AG04450 (cell line): ENCODE results near the gene KCNMA1. TPM values are rescaled to one million over a fixed set of nuclear protein-coding genes. Genes with fewer than 3 reads are reported as not detected.

Experiments used
- CTCF ChIA-PET: fragments of 300-600, 350-600 bp; formaldehyde crosslinking; extraction: SDS; loops from one replicate; lab custom pipeline; 2022; ENCODE audit warnings: antibody characterized with exemption, inconsistent platforms; lab: Charles Lee
- POLR2A ChIA-PET: fragments of 350-600 bp; formaldehyde crosslinking; extraction: SDS; loops from one replicate; lab custom pipeline; 2021; ENCODE audit warnings: antibody characterized with exemption, inconsistent platforms; lab: Yijun Ruan, JAX
- DNase-seq: peaks from one replicate; pipeline ENCODE4 v3.0.0-alpha.2; 2011; ENCODE audit warnings: low read depth, low spot score
- H3K27ac ChIP-seq: one replicate; pipeline ENCODE4 v1.5.1; 2012; ENCODE audit warnings: low read depth, low read length, control low read depth
- H3K27me3 ChIP-seq: one replicate; pipeline ENCODE4 v1.6.0; 2012; ENCODE audit warnings: low read length; ENCODE audit not compliant: control insufficient read depth, insufficient read depth
- H3K4me3 ChIP-seq: 2 replicates; pipeline ENCODE4 v1.5.1; 2011; ENCODE audit warnings: mild to moderate bottlenecking, low read depth, low read length, control low read depth
- H3K9me3 ChIP-seq: 2 replicates; pipeline ENCODE4 v1.5.1; 2012; ENCODE audit warnings: low read length; ENCODE audit not compliant: control insufficient read depth, insufficient read depth
- polyA plus RNA-seq: library from polyadenylated mRNA; depleted of rRNA; stranded (reverse); fragments of >200 nt; gene quantifications from 2 replicates; pipeline ENCODE4 v1.2.3, GENCODE V29; 2011
- TF ChIP-seq, protein P1 (sequence below): IDR thresholded peaks from 2 replicates; pipeline ENCODE4 v1.5.1; 2011; ENCODE audit warnings: low read depth, low read length, control low read depth, inconsistent platforms

KCNMA1 gene
- polyA plus RNA-seq, 1 experiment = 58.8 TPM

DNA sequence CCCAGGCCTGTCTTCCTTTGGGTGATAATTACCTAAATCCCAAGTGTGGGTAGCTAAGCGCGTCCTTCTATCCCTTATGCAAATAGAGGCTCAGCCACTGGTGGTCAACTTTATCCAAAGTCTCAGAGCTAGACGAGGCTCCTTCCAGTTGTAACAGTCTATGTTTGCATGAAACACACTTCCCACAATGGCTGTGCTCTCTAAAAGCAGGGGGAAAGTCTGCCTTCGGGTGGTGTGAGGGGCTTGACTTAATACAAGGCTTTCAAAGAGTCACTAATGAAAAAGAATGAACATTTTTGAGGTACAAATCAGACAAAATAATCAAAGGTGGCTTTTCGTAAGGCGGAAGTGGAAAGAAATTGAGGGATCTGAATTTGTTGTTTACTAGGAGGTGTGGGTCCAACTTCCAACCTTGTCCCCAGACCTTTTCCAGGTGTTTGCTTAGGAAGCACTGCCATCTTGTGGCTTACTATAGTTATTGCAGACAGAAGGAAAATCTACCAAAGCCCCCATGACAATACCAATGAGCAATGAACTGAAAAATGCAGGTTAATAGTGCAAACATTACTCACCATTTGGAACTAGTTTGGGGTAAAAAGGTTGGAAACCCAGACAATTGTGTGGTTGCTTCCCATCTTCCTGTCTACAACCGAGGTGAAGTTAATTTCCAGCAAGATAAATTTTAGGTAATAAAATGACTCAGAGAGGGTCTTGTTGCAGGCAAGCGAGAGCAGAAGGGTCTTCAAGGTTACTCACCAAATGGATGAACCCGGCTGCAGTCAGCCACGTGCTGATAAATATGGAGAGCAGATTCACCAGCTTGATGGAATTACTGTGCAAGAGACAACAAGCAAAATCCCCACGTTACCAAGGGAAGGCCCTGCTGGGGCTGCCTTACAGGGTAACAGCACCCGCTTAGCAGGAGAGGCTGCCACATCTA lies 525.7 kb downstream of the KCNMA1 start:
- CTCF ChIA-PET = interaction anchor here (0.6 to 1.4 kb wide), 3 partner anchors 105 to 868 kb away, joined by 3 read pairs; no protein-coding TSS in a partner anchor
- POLR2A ChIA-PET = no interaction called here
- H3K27ac ChIP-seq = peak overlapping the region; percentile 58

DNA sequence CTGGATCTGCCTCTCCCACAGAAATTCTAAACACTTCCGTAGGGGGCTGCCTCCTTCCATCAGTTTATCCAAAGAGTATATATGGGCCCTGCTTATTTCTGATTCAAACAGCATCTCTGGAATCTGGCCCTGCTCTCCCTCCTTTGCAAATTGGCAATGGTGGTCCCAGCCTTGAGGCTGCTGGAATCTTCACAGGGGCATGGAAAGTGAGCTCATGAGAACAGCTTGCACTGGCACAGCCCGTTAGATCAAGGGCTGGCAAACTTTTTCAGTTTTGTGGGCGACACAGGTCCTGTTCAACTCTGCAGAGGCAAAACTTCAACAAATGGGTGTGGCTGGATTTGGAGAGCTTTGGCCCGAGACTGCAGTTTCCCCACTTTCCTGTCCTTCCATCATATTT lies 526.9 kb downstream of the KCNMA1 start:
- no peaks in the 10 kb centered on the region for H3K9me3 ChIP-seq
- no peak overlapping the region for H3K27ac ChIP-seq
- POLR2A ChIA-PET = no interaction called here
- no peak overlapping the region for H3K4me3 ChIP-seq
- CTCF ChIA-PET = interaction anchor here (1.4 kb wide), 1 partner anchor 867 kb away, joined by 3 read pairs; no protein-coding TSS in a partner anchor
- H3K27me3 ChIP-seq = no peaks in the 10 kb centered on the region
- DNase-seq = no peak
- TF ChIP-seq, protein P1, sequence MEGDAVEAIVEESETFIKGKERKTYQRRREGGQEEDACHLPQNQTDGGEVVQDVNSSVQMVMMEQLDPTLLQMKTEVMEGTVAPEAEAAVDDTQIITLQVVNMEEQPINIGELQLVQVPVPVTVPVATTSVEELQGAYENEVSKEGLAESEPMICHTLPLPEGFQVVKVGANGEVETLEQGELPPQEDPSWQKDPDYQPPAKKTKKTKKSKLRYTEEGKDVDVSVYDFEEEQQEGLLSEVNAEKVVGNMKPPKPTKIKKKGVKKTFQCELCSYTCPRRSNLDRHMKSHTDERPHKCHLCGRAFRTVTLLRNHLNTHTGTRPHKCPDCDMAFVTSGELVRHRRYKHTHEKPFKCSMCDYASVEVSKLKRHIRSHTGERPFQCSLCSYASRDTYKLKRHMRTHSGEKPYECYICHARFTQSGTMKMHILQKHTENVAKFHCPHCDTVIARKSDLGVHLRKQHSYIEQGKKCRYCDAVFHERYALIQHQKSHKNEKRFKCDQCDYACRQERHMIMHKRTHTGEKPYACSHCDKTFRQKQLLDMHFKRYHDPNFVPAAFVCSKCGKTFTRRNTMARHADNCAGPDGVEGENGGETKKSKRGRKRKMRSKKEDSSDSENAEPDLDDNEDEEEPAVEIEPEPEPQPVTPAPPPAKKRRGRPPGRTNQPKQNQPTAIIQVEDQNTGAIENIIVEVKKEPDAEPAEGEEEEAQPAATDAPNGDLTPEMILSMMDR = no peak

More for the DNA sequence above, 525.7 kb downstream of the KCNMA1 start:
- Histone ChIP-seq H3K27me3 (no peaks in the 10 kb centered on the region), H3K4me3 (no peak overlapping the region), H3K9me3 (no peaks in the 10 kb centered on the region)
- TF ChIP-seq, protein P1 = peak; percentile 84
- peak; percentile 66 for DNase-seq

DNA sequence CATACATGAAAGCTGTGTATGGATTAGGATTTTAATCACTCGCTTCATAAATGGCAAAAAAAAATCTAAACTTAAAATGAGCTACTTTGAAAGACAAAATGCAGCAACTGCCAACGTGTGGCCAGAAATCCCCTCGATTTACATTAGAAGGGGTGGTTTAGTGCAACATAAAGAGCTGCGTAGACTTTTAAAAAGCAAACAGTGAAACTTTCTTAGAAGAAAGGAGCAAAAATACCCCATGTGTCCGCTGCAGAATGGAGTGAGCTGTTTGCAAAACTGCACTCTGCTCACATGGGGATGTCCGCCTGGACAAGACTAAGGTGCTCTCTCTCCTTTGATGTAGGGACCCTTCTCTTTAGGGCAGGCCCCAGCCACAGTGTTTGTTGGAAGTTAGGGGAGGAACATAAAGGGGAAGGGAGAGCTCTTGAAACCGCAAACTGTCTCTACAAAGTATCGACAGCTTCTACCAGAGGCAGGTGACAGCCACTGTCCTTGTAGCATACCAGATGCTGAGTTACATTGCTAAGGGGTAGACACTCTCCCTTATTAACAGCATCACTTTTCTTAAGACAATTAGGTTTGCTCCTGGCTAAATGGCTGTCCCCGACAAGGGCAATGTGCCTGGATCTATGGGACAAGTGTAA lies 528.1 kb downstream of the KCNMA1 start:
- Histone ChIP-seq H3K9me3 (no peaks in the 10 kb centered on the region), H3K4me3 (no peak overlapping the region), H3K27ac (no peak overlapping the region), H3K27me3 (no peaks in the 10 kb centered on the region)
- CTCF ChIA-PET = interaction anchor here (0.9 to 1.0 kb wide), 2 partner anchors 104 to 105 kb away, joined by 3 read pairs; no protein-coding TSS in a partner anchor
- DNase-seq = no peak
- POLR2A ChIA-PET = no interaction called here
- TF ChIP-seq, protein P1 = no peak

DNA sequence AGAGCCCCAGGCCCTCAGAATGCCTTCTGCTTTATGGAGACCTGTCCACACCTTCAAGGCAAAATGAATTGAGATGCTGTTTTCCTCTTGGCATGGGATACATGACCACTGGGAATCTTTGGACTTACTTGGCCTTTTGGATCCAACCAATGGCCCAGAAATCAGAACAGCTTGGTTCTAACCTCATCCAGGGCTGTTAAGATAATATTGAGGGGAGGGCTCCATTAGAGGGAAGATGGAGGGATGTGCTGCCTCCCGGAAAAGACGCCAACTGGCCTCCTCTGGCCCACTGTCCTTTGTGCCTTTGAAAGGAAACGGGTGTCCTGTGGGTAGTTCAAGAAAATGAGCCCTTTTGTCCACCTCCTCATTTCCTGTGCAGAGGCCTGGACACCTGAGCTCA lies 530.9 kb downstream of the KCNMA1 start:
- DNase-seq = no peak
- TF ChIP-seq, protein P1 = no peak
- Histone ChIP-seq H3K4me3 (no peak overlapping the region), H3K9me3 (no peaks in the 10 kb centered on the region), H3K27ac (no peak overlapping the region), H3K27me3 (no peaks in the 10 kb centered on the region)
- POLR2A ChIA-PET = no interaction called here
- CTCF ChIA-PET = interaction anchor here (1.0 kb wide), 2 partner anchors 10 to 102 kb away, joined by 3 read pairs; no protein-coding TSS in a partner anchor
